HG03280 (cell line): ENCODE results near the gene SLC35F4.
"Not testable (repeated sequence)": the region's sequence is repeated elsewhere in the genome, so short reads cannot be mapped to it uniquely, and the experiment has no call there.

Experiments used
- ATAC-seq: cut with Tn5 transposase; IDR thresholded peaks from one replicate; pipeline ENCODE4 v1.9.1; 2021; ENCODE audit warnings: mild to moderate bottlenecking, moderate library complexity; ENCODE audit not compliant: unreplicated experiment

Gene SLC35F4

DNA sequence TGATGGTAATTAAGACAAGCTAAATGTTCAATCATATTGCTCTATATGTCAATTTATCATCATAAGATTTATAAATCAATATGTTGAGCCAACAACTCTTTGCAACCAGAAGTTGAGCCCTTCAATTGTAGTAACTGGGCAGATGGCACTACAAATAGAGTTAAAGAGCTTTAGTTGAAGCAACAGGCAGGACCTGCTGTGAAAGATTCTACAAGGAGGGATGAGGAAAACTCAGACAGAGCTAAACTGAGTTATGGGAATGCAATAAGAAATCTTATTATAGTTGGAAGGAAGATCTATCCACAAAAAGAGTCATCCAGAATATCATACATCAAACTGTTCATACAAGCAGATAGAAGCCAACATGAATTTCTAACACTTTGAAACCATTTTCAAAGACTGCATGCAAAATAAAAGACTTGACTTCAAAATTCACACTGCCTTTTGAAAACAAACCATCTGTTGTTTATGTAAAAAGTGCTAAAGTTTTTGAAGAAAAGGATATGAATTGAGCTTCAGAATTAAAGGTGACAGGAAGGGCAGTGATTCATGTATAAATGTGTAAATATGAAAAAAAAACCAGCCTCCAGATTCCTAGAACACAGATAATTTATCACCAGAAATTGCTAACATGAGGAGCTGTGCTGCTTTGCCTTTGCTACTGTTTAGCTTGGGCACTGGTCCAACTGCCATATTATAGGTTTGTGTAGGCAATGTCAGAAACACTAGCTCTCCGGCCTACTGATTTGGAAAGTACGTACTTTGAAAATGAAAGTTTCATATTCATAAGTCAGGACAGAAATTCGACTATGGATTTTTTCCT, 133.2 kb downstream of the SLC35F4 start:
- no peak for ATAC-seq

DNA sequence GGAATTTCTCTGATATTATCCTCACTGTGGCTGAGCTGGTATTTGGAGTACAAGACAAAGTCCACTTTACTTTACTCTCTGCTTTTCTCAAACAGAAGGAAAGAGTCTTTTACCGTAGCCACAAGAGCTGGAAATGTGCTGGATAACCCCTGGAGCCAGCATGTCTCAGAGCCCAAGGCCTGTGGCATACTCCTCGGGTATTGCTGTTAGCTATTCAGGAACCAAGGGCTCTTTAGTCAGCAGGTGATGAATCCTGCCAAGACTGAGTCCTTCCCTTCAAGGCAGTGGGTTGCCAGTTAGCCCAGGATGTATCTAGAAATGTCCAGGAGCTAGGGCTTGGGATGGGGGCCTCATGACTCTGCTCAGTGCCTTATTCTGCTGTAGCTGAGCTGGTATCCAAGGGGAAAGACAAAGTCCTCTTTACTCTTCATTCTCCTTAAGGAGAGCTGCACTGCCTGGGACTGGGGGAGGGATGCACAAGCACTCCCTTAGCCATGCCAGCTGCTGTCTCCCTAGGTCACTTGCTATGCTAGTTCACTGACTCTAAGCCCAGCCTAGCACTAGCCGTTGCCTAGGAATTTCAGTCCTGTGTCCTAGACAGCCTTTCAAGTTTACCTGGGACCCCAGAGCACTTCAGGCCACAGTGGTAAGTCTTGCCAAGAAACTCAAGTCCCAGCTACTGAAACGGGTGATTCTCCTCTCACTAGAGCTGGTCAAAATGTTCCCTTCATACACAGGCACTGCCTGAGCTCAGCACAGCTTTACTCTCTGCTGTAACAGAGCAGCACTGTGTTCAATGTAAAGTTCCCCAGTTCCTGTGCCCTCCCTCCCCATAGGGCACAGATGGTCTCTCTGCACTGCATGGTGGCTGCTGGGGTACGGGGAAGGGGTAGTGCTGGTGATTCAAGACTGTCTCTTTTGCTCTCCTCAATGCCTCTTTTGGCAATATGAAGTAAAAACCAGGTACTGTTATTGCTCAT, 136.4 kb downstream of the SLC35F4 start:
- no peak for ATAC-seq

DNA sequence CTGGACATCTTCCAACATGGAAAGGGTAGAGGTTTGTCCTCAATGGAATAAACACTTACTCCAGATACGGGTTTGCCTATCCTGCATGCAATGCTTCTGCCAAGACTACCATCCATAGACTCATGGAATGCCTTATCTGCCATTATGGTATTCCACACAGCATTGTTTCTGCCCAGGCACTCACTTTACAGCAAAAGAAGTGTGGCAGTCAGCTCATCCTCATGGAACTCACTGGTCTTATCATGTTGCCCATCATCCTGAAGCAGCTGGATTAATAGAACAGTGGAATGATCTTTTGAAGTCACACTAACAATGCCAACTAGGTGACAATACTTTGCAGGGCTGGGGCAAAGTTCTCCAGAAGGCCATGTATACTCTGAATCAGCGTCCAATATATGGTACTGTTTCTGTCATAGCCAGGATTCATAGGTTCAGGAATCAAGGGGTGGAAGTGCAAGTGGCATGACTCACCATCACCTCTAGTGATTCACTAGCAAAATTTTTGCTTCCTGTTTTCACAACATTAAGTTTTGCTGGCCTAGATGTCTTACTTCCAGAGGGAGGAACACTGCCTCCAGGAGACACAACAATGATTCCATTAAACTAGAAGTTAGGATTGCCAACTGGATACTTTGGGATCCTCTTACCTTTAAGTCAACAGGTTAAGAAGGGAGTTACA, 140.4 kb downstream of the SLC35F4 start:
- ATAC-seq, result no peak

DNA sequence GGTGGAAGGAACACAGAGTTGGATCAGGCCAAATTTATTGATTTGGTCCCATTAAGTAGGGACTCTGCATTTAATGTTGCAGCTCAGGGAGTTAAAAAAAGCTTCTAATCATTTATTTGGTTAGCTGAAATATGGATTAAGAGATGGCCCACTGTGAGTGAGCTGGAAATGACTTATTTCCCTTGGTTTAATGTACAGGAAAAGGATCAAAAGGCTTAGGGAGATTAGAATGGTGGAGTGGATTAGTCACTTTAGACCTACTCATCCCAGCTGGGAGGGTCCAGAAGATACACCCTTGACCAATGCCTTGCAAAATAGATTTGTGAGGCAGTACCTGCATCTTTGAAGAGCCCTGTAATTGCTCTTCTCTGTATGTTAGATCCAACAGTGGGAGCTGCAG, 143.8 kb downstream of the SLC35F4 start:
- ATAC-seq, result not testable (repeated sequence)

DNA sequence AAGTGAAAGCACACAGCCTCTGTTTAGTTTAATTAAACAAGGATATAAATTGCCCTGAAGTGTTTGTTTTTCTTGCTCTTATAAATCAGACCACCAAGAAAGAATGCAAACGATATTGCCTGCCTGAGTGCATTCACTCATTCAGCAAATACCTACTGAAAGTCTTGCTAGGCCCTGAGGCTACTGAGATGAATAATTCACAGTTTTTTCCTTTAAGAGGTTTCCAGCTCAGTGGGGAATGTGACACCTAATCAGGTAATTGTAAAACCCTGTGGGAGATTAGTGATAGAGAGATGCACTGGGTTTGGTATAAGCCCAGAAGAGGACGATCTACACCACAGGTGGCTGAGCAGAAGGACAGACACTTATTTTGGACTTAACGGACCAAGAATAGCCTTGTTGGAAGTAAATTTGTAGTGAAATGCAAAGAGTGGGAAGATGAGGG, 151.4 kb downstream of the SLC35F4 start:
- ATAC-seq, result no peak

DNA sequence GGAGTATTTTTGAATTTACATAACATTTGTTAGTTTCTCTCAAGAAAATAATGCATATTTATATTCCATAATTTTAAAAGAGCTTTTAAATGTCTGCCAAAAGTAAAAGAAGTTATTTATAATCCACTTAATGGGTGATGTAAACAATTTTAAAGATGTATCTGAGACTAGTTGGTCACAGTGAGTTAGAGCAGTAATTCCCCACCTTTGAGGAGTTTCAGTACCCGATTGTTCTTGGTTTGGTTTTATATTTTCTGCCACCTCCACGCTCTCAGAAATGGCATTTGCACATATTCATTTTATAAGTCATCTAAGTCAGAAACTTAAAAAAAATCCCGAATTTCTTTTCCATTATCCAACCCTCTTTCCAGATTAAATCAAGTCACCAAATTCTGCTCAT, 153.2 kb downstream of the SLC35F4 start:
- no peak for ATAC-seq

DNA sequence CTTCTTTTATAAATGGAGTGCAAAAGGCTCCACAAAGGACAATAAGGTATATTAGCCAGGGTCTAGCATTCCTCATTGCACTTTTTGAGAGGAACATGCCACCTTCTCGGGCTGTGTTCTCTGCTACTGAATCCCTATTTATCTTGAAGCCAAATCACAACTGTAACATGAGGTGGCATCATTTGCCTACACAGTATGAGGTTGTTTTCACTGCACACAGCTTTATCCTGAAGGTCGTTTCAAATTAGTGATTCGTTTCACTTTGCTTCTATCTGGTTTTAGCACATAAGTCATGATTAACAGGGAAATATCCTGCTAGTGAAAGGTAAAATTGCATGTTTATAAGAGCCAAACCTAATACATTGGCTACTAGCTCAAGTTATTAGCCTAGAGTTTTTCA, 153.8 kb downstream of the SLC35F4 start:
- no peak for ATAC-seq

DNA sequence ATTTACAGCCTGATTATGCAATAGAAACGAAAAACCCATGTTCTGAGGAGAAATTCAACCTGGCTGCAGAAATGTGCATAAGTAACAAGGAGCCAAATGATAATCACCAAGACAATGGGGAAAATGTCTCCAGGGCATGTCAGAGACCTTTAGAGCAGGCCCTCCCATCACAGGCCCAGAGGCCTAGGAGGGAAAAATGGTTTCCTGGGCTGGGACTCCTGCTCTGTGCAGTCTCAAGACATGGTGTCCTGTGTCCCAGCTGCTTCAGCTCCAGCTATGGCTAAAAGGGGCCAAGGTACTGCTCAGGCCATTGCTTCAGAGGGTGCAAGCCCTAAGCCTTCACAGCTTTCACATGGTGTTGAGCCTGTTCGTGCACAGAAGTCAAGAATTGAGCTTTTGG, 156.0 kb downstream of the SLC35F4 start:
- no peak for ATAC-seq

DNA sequence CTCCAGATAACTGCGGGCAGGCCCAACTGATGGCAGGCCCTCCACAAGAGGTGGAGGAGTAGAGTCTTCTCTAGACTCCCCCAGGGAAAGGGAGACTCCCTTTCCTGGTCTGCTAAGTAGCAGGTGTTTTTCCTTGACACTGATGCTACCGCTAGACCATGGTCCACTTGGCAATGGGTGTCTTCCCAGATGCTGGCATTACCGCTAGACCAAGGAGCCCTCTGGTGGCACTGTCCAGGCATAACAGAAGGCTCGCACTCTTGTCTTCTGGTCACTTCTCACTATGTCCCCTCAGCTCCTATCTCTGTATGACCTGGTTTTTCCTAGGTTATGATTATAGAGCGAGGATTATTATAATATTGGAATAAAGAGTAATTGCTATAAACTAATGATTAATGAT, 156.8 kb downstream of the SLC35F4 start:
- not testable (repeated sequence) for ATAC-seq

DNA sequence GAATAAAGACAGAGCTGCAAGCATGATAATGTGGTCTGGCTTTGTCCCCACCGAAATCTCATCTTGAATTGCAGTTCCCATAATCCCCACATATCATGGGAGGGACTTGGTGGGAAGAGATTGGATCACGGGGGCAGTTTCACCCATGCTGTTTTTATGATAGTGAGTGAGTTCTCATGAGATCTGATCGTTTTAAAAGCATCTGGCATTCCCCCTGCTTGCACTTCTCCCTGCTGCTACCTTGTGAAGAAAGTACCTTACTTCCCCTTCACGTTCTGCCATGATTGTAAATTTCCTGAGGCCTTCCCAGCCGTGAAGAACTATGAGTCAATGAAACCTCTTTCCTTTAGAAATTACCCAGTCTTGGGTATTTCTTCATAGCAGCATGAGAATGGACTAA, 158.7 kb downstream of the SLC35F4 start:
- ATAC-seq, result no peak

DNA sequence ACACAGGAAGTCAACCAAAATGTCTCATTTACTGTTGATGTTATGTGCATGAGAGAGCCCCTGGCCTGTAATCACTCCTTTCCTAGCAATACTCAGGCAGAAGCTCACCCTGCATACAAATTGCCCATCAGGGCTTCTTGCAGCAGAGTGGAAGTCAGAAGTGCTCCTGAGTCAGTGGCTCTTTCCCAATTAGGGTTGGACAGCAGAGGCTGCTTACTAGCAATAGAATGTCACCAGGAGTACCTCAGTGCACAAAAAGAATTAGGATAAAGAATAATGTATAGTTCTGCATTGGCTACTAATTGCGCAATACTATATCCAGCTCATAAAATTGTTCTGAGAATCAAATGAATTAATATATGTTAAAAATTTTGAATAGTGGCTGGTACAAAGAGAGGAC, 161.1 kb downstream of the SLC35F4 start:
- ATAC-seq, result no peak

DNA sequence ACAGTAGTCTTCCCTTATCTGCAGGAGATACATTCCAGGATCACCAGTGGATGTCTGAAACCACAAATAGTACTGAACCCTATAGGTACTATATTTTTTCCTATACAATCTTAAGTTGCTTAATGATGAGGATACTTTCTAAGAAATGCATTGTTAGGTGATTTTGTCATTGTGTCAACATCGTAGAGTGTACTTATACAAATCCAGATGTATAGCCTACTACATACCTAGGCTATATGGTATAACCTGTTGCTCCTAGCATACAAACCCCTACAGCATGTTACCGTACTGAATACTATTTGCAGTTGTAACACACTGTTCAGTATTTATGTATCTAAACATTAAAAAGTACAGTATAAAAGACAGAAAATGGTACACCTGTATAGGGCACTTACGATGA, 165.9 kb downstream of the SLC35F4 start:
- no peak for ATAC-seq

DNA sequence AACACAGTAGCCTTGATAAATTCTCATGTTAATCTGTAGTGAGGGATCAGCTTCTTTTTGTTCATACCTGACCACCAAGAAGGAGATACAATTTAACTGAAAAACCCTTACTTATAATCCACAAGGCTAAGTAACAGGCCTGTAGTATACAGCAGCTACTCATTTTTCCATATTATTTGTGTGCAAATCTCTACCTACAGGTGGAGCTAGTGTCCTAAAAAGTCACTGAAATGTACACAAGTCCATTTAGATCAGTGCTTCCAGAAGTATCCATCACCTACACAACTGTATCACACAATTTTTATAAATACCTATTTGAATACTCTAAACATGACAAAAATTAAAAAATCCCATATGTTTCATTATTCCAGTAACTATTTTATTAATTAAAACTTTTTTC, 173.2 kb downstream of the SLC35F4 start:
- ATAC-seq, result no peak

DNA sequence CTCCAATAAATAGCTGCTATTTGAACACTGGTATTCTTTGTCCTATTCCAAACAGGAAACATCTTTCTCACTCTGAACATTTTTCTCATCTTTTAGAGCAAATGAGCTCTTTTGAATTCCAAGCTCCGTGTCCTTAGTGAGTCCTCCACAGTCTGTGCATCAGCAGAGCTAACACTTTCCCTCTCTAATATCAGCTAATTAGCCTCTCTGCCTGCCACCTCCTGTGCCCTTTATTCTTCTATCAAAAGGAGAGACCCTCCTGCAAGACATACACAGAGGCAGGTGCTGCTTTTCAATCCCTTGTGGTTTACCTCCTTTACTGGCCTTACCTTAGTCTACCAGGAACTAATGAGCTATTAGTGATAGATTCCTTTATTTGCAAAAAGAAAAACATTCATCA, 178.5 kb downstream of the SLC35F4 start:
- no peak for ATAC-seq

DNA sequence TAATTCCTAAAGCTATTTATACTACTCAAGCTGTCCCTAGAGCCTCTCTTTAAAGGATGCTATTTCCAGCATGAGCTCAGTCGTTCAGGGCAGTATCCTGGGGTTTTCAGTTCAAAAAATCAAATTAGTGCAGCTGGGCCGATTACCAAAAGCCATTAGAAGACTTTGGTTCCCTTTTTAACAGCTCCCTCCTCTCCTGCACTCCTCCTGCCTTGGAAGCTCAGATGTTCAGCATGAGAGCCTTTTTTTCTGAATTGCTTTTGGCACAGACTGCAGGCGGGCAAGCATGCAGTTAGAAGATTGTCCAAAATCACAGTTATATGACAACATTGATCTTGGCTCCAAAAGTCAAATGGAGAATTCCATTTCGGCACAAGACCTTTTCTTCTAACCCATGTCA, 179.6 kb downstream of the SLC35F4 start:
- no peak for ATAC-seq

DNA sequence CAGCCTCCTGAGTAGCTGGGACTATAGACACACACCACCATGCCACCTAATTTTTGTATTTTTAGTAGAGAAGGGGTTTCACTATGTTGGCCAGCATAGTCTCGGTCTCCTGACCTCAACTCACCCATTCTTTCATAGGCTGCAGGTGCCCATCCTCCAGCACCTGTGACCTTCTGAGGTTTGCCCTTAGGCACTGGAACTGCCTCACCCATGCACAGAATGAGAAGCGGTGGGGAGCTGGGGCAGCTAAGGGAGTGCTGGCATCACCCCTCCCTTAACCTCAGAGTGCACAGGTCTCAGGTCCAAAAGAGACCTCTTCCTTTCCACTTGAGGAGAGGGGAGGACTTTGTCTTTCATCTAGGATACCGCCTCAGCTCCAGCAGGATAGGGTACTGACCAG, 194.9 kb downstream of the SLC35F4 start:
- no peak for ATAC-seq

DNA sequence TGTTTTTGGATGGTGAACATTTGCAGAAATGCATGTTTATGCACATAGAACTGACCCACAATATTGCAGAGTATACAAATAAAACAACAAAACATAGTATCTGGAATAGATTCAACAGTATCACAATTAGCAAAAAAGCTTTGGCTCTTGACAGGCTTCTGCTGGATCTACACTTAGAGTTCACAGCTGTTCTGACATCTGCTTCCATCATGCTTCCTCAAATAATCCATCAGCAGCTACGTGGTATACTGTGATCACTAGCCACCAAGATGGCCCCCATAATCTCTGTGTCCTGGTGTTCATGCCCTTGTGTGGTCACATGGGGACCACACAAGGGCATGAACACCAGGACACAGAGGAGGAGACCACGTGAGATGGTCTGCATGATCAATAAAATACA, 205.7 kb downstream of the SLC35F4 start:
- no peak for ATAC-seq

DNA sequence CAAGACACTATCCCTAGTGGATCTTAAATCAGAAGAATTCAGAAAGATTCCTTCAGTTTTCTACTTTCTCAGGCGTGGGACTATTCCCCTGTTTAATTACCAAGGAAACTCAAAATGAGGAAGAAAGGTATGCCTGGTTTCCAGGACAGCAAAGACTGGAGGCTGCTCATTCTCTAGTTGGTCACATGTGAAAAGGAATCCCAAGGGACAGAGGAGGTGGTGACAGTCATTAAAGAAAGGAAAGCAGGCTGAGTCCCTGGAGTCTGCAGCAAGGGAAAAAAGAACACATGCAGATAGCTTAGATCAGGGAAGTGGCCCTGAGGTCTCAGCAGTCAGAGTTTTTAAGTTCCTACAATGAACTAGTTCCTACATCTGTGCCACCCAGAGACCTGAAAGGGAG, 206.8 kb downstream of the SLC35F4 start:
- ATAC-seq, result no peak

DNA sequence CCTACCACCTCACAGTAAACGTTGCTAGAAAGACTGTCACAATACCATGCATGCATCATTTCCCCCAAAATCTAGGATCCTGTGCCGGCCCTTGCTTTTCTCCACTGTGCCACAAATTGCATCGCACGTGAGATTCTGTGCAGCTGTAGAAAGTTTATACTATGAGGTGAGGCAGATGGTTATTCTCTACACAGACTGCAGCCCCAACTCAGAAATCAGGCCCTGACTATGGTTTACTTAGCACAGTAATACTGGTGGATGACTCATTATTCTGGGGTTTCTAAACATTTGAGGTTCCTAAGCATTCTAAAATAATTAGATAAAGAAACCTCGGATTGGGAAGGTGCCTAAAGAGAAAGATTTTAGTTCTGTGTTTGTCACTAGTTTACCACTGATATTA, 208.4 kb downstream of the SLC35F4 start:
- ATAC-seq, result no peak

DNA sequence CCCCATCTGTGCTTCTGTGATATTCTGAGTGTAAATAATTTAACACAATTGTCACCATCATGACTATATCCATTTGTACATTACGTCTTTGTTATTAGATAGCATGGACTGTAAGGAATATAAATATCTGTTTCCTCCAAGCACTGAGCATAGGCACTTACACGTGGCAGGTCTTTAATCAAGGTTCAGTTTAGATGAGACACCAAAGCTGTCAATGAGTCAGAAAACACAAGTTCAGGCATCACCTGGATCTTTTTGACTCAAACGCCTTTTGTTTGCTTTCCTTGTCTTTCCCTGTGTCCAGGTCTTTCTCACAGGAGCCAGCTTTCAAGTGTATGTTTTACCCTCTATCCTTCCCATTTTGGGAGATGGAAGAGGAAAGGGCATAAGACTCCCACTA, 209.0 kb downstream of the SLC35F4 start:
- no peak for ATAC-seq

DNA sequence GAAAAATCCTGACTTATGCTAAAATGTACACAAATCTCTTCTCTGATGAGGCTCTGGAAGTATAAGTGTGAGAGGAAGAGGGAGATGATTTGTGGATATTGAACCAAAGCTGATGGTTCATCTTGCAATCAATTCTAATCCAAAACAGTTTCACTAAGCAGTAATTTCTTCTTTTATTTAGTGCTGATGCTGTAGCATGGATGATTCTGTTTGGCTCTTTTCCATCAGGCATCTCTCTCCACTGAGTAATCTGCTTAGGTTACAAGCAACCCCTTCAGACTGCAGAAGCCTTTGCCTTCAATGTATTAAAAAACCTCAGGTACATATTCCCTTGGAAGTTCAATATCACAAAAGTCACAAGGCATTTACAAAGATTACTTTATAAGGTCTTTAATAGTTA, 213.1 kb downstream of the SLC35F4 start:
- no peak for ATAC-seq
